ENCODE results near the gene EBI3.

The EBI3 gene

DNA sequence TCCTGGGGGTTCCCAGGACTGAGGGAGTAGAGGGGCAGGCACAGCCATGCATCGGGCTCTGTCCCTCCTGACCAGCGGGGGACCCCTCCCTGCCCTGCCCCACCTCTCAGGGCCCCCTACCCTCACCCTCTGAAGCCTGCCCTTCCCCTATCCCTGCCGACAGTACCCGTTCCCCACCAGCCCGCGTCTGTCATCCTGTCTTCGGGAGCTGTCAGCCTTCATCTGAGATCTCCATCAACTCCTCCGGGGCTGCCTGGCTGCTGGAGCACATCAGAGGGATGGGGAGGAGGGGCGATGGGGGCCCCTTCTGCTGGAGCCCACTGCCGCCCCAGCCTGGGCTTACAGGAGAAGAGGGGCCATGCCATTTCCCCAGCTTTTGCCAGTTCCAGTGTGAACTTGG lies 43.6 kb downstream of the EBI3 start:
- TF ChIP-seq, protein P1, sequence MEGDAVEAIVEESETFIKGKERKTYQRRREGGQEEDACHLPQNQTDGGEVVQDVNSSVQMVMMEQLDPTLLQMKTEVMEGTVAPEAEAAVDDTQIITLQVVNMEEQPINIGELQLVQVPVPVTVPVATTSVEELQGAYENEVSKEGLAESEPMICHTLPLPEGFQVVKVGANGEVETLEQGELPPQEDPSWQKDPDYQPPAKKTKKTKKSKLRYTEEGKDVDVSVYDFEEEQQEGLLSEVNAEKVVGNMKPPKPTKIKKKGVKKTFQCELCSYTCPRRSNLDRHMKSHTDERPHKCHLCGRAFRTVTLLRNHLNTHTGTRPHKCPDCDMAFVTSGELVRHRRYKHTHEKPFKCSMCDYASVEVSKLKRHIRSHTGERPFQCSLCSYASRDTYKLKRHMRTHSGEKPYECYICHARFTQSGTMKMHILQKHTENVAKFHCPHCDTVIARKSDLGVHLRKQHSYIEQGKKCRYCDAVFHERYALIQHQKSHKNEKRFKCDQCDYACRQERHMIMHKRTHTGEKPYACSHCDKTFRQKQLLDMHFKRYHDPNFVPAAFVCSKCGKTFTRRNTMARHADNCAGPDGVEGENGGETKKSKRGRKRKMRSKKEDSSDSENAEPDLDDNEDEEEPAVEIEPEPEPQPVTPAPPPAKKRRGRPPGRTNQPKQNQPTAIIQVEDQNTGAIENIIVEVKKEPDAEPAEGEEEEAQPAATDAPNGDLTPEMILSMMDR (IDR thresholded peaks at IDR 0.05) = no peak

DNA sequence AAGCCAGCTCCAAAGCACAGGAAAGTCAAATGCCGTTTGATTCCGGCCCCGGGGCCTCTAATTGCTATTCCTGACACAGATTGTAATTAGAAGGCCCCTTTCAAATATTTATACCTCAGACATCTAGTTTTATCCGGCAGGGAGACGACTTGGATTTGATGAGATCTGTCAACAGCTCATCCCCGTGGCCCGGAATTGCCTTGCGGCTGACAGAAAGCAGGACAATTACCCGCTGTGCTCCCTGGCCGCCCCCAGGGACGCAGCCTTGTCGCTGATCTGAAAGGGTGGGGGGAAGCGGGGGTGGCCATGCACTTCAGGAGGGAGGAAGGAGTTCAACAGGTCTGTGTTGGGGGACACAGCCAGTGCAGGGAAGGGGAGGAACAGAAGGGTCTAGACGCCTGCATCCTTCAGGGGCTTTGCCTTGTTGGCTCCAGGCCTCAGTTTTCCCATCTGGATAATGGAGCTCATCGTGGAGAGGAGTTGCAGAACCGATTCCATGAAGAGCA lies 47.9 kb downstream of the EBI3 start:
- TF ChIP-seq, protein P1 (IDR thresholded peaks at IDR 0.05) = no peak

DNA sequence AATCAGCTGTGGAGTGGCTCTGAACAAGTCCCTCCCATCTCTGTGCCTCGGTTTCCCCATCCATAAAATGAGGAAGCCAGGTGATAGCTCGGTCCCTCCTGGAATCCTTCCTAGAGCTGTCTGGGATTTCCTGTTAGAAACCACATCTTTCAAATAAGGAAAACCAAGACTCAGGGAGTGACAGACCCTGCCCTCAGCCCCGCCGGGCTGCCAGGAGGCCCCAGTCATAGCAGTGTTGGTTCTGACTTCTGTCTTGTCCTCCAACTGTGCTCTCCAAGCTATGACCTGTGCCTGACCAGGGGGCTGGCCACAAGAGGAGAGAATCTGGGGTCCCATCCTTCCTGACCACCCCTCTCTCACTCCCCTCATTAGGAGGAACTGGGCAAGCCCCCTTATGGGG lies 48.7 kb downstream of the EBI3 start:
- TF ChIP-seq, protein P1 (IDR thresholded peaks at IDR 0.05) = no peak

DNA sequence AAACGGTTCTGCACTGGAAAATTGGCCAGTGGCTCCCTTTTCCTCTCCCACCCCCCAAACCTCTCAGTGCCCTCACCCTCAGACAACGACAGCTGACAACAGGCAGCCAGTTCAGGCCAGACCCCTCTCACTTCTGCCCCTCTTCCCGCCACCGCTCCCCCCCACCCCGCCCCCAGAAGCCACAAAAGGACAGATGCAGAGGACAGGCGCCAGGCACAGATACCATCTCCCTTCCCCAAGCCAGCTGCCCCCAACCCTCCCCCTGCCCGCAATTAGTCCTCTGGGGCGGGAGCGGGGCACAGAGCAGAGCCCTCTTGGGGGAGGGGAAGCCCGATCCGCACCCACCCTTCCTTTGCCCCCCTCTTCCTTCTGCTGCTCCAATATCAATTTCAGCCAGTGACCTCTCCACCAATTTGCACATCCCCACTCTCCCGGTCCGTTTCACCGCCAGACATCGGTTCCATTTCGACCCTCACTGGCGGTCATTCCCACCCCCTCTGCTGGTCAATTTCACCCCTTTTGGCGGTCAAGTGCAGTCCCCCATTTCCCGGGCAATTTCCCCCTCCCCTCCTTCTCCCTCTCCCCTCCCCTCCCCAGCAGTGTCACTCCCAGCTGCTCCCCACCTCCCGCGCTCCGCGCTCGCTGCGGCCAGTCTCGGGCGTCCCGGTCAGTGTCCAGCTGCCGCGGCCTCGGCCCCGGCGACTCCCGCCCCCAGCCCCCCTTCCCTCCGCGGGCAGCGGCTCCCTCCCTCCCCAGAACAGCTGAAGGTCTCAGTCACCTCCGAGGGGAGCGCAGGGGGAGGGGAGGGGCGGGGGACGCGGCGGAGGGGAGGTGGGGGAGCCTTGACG lies 49.3 kb downstream of the EBI3 start, which contains the start of gene SHD:
SHD (plus strand) TSS at position 848 of the 848 bp plus-strand sequence. CDS start 798 bp downstream, outside the sequence.
- TF ChIP-seq, protein P1 (IDR thresholded peaks at IDR 0.05) = no peak

DNA sequence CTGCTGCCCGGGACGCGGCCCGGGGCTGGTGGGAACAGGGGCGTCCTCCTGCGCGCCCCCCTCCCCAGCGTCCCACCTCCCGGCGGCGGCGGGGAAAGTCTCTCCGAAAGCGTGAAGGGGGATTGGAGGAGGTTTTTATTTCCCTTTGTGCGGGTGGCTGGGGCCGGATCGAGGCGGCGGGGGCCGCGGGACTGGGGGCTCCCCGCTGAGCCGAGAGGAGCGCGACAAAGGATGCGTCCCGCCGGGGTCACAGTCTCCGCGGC lies 49.9 kb downstream of the EBI3 start:
- TF ChIP-seq, protein P1 (IDR thresholded peaks at IDR 0.05) = no peak

DNA sequence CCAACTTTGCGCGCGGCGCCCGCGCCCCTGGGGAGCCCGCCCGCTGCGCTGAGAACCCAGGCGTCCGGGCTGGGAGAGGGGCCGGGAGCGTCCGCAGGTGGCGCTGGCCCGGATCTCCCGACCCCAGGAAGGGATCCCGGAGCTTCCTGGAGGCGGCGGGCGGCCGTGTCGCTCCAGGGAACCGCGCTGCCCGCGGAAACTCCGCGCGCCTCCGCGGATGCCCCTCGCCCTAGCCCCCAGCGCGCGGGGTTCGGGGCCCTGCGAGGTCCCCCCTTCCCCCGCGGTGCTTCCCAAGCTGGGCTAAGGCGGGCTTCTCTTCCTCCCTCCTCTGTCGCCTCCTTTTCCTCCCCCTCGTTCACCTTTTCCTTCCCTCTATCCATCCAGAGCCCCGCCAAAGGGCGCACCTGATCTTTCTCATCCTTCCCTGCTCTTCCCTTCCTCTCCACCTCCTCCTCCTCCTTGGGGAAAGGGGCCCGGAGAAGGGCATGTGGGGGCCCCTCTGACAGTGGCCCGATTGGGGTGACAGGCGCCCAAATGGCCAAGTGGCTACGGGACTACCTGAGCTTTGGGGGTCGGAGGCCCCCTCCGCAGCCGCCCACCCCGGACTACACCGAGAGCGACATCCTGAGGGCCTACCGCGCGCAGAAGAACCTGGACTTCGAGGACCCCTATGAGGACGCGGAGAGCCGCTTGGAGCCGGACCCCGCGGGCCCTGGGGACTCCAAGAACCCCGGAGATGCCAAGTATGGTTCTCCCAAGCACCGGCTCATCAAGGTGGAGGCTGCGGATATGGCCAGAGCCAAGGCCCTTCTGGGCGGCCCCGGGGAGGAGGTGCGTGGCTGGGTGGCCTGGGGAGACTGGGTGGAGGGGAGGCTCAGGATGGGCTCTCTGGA lies 50.5 kb downstream of the EBI3 start:
- TF ChIP-seq, protein P1 (IDR thresholded peaks at IDR 0.05) = 0 out of 2 replicates have a peak, but pooled peaks have one; percentile 15

DNA sequence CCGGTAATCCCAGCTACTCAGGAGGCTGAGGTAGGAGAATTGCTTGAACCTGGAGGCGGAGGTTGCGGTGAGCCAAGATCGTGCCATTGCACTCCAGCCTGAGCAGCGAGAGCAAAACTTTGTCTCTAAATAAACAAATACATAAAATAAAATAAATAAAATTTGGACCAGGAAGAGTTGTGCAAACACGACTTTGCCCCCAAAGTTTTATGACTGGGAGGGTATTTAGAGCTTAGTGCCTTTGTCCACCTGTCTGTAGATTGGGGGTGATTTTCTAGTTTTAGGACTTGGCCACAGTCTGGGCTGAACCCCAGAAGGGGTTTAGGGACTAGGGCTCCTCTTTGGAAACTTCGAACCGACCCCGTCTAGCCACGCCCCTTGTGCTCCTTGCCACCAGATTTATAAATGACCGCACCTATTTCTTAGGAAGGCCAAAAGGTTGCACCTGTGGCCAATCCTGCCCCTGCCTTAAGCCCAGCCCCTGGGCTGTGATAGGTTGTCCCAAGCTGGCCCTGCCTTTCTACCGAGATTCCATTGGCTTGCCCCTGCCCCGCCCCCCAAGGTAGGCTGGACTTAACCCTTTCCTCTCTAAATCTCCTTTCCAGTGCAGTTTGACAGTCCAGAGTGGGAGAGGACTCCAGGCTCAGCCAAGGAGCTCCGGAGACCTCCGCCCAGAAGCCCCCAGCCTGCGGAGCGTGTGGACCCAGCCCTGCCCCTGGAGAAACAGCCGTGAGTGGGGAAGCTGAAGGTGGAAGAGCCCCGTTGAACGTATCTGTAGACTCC lies 55.0 kb downstream of the EBI3 start:
- TF ChIP-seq, protein P1 (IDR thresholded peaks at IDR 0.05) = no peak
